Measurements from ENCODE around the gene ZNF280D. TPM values are rescaled to one million over a fixed set of nuclear protein-coding genes. Genes with fewer than 3 reads are reported as not detected.

The ZNF280D gene
- total RNA-seq, 1 experiment from 2014 or later = 48.0 TPM

DNA sequence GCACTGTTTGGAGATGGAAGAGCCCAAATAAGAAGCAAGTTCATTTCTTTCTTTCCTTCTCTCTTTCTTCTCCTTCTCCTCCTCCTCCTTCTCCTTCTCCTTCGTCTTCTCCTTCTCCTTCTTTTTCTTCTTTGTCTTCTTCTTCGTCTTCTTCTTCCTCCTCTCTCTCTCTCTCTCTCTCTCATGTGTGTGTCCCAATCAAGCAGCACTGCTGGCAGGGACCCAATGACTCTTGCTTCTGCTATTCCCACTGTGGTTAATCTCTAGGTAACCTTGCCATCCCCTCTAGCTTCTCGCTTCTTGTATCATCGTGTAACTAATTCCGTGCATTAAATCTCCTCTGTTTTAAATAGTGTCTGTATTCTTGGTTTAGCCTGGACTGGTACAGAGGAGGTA, 26.1 kb upstream of the ZNF280D start:
- H3K9ac ChIP-seq (ENCODE audit: low read length) = no peak overlapping the region
- H3K79me2 ChIP-seq (ENCODE audit: low read length) = no peaks in the 10 kb centered on the region
- no peaks in the 10 kb centered on the region for H4K20me1 ChIP-seq (ENCODE audit: insufficient read depth, low read depth, low read length)
- H3K9me3 ChIP-seq (ENCODE audit: low read length) = no peaks in the 10 kb centered on the region
- H3K4me3 ChIP-seq (ENCODE audit: low read length) = no peak overlapping the region
- H3K27me3 ChIP-seq (ENCODE audit: low read length) = no peaks in the 10 kb centered on the region
- no peak for DNase-seq
- no peak overlapping the region for H2AFZ ChIP-seq (ENCODE audit: low read length)
- no peaks in the 10 kb centered on the region for H3K9me2 ChIP-seq (replicated peaks; ENCODE audit: insufficient read depth, low read length)
- no peak overlapping the region for H3K4me2 ChIP-seq (ENCODE audit: low read depth, low read length, poor library complexity, severe bottlenecking)
- no peaks in the 10 kb centered on the region for H3K36me3 ChIP-seq (ENCODE audit: insufficient read depth, low read length)
- H3K27ac ChIP-seq (ENCODE audit: low read length) = no peak overlapping the region
- H3K4me1 ChIP-seq (ENCODE audit: low read length) = peaks cover 22% of the 10 kb centered on the region

DNA sequence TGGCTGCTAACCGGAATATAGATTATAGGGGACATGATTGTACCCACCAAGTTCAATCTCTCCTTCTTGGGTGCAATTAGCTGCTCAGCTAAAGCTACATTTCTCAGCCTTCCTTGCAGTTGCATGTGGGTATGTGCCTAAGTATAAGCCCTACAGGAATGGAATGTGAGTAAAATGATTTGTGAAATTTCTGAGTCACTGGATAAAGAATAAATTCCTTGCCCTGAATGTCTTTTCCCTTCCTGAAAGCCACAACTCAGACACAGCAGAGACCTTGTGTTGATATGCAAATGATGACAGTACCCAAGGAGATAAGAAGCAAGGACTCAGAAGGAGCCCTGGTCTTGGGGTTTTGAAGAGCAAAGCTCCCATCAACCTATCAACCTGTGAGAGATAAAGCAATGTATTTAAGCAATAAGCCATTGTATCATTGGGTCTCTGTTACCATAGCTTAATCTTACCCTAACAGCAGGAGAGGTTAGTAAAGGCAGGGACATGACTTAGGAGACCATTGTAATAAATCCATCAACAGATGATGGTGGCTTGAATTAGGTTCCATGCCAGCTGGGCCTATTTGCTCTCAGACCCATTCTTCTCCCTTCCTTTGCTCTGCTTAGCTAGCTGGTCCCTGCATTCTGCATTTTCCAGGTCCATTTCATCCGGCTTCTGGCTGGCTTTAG, 25.6 kb upstream of the ZNF280D start:
- H3K9me2 ChIP-seq (replicated peaks; ENCODE audit: insufficient read depth, low read length) = no peaks in the 10 kb centered on the region
- peaks cover 22% of the 10 kb centered on the region for H3K4me1 ChIP-seq (ENCODE audit: low read length)
- no peaks in the 10 kb centered on the region for H4K20me1 ChIP-seq (ENCODE audit: insufficient read depth, low read depth, low read length)
- H3K27ac ChIP-seq (ENCODE audit: low read length) = no peak overlapping the region
- H3K4me2 ChIP-seq (ENCODE audit: low read depth, low read length, poor library complexity, severe bottlenecking) = peak overlapping the region; percentile 43
- no peaks in the 10 kb centered on the region for H3K79me2 ChIP-seq (ENCODE audit: low read length)
- no peak overlapping the region for H3K4me3 ChIP-seq (ENCODE audit: low read length)
- no peak for DNase-seq
- no peaks in the 10 kb centered on the region for H3K9me3 ChIP-seq (ENCODE audit: low read length)
- H3K9ac ChIP-seq (ENCODE audit: low read length) = no peak overlapping the region
- no peak overlapping the region for H2AFZ ChIP-seq (ENCODE audit: low read length)
- no peaks in the 10 kb centered on the region for H3K36me3 ChIP-seq (ENCODE audit: insufficient read depth, low read length)
- no peaks in the 10 kb centered on the region for H3K27me3 ChIP-seq (ENCODE audit: low read length)

DNA sequence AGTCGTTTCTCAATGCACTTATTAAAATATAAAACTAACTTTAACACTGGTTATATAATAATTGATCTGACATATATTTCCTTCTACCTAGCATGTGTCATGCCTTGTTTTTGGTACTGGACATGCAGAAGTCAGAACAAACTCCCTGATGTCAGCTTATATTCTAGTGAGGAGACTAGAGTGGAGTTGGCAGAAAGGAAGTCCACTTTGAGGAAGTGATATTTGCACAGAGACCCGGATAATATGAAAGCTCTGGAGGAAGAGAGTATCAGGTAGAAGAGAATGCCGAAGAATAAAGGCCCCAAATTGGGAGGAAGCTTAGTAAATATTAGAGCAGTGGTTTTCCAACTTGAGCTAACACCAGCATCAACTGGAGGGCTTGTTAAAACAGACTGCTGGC, 24.6 kb upstream of the ZNF280D start:
- no peaks in the 10 kb centered on the region for H3K79me2 ChIP-seq (ENCODE audit: low read length)
- H3K36me3 ChIP-seq (ENCODE audit: insufficient read depth, low read length) = no peaks in the 10 kb centered on the region
- H3K9me2 ChIP-seq (replicated peaks; ENCODE audit: insufficient read depth, low read length) = no peaks in the 10 kb centered on the region
- peaks cover 22% of the 10 kb centered on the region for H3K4me1 ChIP-seq (ENCODE audit: low read length)
- no peaks in the 10 kb centered on the region for H4K20me1 ChIP-seq (ENCODE audit: insufficient read depth, low read depth, low read length)
- H3K4me2 ChIP-seq (ENCODE audit: low read depth, low read length, poor library complexity, severe bottlenecking) = peak overlapping the region; percentile 43
- H3K27ac ChIP-seq (ENCODE audit: low read length) = no peak overlapping the region
- peak overlapping the region; percentile 91 for H2AFZ ChIP-seq (ENCODE audit: low read length)
- no peaks in the 10 kb centered on the region for H3K27me3 ChIP-seq (ENCODE audit: low read length)
- no peak overlapping the region for H3K4me3 ChIP-seq (ENCODE audit: low read length)
- no peaks in the 10 kb centered on the region for H3K9me3 ChIP-seq (ENCODE audit: low read length)
- no peak overlapping the region for H3K9ac ChIP-seq (ENCODE audit: low read length)
- DNase-seq = peak; percentile 70

DNA sequence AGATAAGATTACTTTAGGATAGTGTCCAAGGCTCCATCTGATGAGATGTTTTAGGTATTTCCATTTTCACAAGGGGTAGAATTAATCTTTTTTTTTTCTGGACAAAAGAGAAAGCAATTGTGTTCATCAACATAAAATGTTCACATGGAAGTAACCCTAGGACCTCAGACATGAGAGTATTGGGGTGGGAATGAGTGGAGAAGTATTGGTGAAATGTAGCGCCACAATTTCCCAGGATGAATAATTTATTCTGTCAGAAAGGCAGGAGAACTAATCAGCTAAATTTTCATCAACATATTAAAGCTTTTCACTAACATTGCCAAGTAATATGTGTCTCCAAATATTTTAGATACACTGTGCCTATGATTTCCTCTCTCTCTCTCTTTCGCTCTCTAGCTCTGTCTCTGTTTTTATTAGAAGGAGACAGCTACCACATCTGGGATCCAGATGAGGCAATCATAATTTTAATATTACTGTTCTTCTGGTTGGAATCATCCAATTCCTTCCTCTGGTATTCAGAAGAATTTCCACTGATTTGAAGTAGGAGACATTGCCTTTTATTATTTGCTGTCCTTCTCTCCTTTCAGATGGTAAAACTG, 21.6 kb upstream of the ZNF280D start:
- no peak for DNase-seq
- Histone ChIP-seq H3K4me3 (ENCODE audit: low read length) (no peak overlapping the region), H3K4me2 (ENCODE audit: low read depth, low read length, poor library complexity, severe bottlenecking) (no peak overlapping the region), H4K20me1 (ENCODE audit: insufficient read depth, low read depth, low read length) (no peaks in the 10 kb centered on the region), H2AFZ (ENCODE audit: low read length) (no peak overlapping the region), H3K9me3 (ENCODE audit: low read length) (no peaks in the 10 kb centered on the region), H3K27ac (ENCODE audit: low read length) (no peak overlapping the region), H3K9me2 (replicated peaks; ENCODE audit: insufficient read depth, low read length) (no peaks in the 10 kb centered on the region), H3K4me1 (ENCODE audit: low read length) (peaks cover 21% of the 10 kb centered on the region), H3K9ac (ENCODE audit: low read length) (no peak overlapping the region), H3K36me3 (ENCODE audit: insufficient read depth, low read length) (no peaks in the 10 kb centered on the region), H3K27me3 (ENCODE audit: low read length) (no peaks in the 10 kb centered on the region), H3K79me2 (ENCODE audit: low read length) (no peaks in the 10 kb centered on the region)

DNA sequence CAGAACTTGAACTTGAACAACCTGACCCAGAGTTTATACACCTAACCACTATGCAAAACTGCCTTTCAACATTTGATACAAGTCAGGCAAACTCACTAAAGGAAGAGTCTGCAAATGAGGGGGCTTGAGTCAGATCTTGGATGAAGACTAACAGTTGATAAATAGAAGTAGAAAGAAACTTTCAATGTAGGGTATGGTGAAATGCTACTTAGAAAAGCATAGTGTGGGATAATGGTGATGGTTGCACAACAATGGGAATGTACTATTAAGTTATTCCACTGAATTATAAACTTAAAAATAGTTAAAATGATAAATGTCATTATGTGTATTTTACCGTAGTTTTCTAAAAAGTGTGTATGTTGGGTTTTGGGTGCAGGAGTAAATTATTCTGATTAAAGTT, 19.7 kb upstream of the ZNF280D start:
- Histone ChIP-seq H3K27ac (ENCODE audit: low read length) (no peak overlapping the region), H3K9me3 (ENCODE audit: low read length) (no peaks in the 10 kb centered on the region), H3K9ac (ENCODE audit: low read length) (no peak overlapping the region), H3K4me3 (ENCODE audit: low read length) (no peak overlapping the region), H3K27me3 (ENCODE audit: low read length) (no peaks in the 10 kb centered on the region), H3K36me3 (ENCODE audit: insufficient read depth, low read length) (no peaks in the 10 kb centered on the region), H3K4me1 (ENCODE audit: low read length) (peaks cover 4% of the 10 kb centered on the region), H3K79me2 (ENCODE audit: low read length) (no peaks in the 10 kb centered on the region), H3K4me2 (ENCODE audit: low read depth, low read length, poor library complexity, severe bottlenecking) (no peak overlapping the region), H3K9me2 (replicated peaks; ENCODE audit: insufficient read depth, low read length) (no peaks in the 10 kb centered on the region), H2AFZ (ENCODE audit: low read length) (no peak overlapping the region), H4K20me1 (ENCODE audit: insufficient read depth, low read depth, low read length) (no peaks in the 10 kb centered on the region)
- DNase-seq = no peak

DNA sequence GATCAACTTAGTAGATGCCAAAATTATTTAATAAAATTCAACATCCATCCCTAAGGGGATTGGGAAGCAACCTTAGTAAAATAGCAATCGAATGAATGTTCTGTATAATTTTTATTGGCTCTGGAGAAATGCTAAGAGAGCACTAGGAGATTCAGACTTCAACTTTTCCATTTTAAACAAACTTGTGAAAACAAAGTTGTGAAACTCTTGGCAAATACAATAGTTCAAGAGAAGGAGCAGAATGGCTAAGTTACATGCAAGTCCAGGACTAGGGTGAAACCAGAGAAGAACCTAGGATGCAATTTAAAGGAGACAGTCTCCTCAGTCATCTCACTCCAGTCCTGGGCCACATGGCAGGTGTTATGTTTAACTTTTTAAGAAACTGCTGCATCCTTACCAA, 16.7 kb upstream of the ZNF280D start:
- no peaks in the 10 kb centered on the region for H4K20me1 ChIP-seq (ENCODE audit: insufficient read depth, low read depth, low read length)

DNA sequence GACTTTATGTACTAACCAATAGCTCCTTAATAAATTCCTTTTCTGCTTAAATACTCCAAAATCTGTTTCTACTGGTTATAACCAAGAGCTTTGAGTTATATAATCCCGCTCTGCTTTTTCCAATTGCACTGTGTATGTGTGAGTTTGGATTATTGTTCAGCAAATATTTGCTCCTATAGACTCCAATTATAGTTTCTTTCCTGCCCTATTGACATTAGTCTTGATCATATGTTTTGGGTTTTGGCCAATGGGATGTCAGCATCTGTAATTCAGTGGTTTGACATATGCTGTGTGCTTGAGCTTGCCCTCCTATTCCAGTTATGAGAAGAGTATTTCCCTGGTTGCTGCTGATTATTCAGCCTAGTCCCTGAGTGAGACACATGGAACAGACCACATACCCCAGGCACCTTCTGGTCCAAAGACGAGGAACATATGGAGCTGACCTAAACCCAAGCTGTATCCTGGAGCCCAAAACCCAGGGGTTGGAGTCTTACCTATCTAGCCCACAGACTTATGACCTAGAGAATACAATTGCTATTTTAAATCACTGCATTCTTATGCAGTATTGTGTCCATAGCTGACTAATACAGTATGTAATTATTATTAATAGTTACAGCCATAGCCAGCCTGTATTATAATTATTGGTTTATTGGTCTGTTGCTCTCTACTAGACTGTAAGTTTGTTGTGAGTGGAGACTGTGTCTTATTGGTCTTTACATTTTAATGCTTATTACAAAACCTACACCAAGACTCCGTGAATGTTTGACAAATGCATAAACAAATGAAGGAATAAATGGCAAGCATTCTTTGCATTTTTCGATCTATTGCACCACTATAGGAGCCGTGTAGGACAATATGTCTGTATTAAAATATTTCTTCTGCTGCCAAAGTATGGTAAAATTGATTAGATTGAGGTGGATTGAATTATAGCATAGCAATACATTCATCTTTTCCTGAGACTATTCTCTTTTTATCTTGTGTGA, 11.7 kb upstream of the ZNF280D start:
- no peak overlapping the region for H2AFZ ChIP-seq (ENCODE audit: low read length)
- H3K4me2 ChIP-seq (ENCODE audit: low read depth, low read length, poor library complexity, severe bottlenecking) = no peak overlapping the region
- no peak for DNase-seq
- no peaks in the 10 kb centered on the region for H3K36me3 ChIP-seq (ENCODE audit: insufficient read depth, low read length)
- H3K79me2 ChIP-seq (ENCODE audit: low read length) = no peaks in the 10 kb centered on the region
- no peaks in the 10 kb centered on the region for H3K9me2 ChIP-seq (replicated peaks; ENCODE audit: insufficient read depth, low read length)
- no peaks in the 10 kb centered on the region; the same call in 1 of the 2 replicates for H3K27me3 ChIP-seq (ENCODE audit: low read length)
- peaks cover 7% of the 10 kb centered on the region for H3K4me1 ChIP-seq (ENCODE audit: low read length)
- H3K9me3 ChIP-seq (ENCODE audit: low read length) = no peaks in the 10 kb centered on the region
- H3K9ac ChIP-seq (ENCODE audit: low read length) = no peak overlapping the region
- no peak overlapping the region for H3K27ac ChIP-seq (ENCODE audit: low read length)
- no peaks in the 10 kb centered on the region for H4K20me1 ChIP-seq (ENCODE audit: insufficient read depth, low read depth, low read length)
- no peak overlapping the region for H3K4me3 ChIP-seq (ENCODE audit: low read length)

More for the DNA sequence above, 16.7 kb upstream of the ZNF280D start:
- no peaks in the 10 kb centered on the region for H3K9me2 ChIP-seq (replicated peaks; ENCODE audit: insufficient read depth, low read length)
- no peaks in the 10 kb centered on the region; the same call in 1 of the 2 replicates for H3K27me3 ChIP-seq (ENCODE audit: low read length)
- peaks cover 7% of the 10 kb centered on the region for H3K4me1 ChIP-seq (ENCODE audit: low read length)
- H3K79me2 ChIP-seq (ENCODE audit: low read length) = no peaks in the 10 kb centered on the region
- H3K4me3 ChIP-seq (ENCODE audit: low read length) = no peak overlapping the region
- no peak overlapping the region for H3K9ac ChIP-seq (ENCODE audit: low read length)
- H2AFZ ChIP-seq (ENCODE audit: low read length) = no peak overlapping the region
- H3K36me3 ChIP-seq (ENCODE audit: insufficient read depth, low read length) = no peaks in the 10 kb centered on the region
- H3K4me2 ChIP-seq (ENCODE audit: low read depth, low read length, poor library complexity, severe bottlenecking) = no peak overlapping the region
- H3K27ac ChIP-seq (ENCODE audit: low read length) = no peak overlapping the region
- H3K9me3 ChIP-seq (ENCODE audit: low read length) = no peaks in the 10 kb centered on the region
- no peak for DNase-seq

DNA sequence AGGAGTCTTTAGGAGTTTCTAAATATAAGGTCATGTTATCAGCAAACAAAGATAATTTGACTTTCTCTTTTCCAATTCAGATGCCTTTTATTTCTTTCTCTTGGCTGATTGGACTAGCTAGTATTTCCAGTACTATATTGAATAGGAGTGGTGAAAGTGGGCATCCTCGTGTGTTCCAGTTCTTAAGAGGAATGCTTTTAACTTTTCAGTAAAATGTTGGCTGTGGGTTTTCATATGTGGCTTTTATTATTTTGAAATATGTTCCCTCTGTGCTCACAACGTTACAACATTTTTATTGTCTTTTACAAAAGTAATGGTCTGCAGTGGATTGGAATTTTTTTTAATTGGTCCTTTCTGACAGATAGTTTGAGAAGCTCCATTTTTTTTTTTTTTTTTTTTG, 8.2 kb upstream of the ZNF280D start:
- H3K36me3 ChIP-seq (ENCODE audit: insufficient read depth, low read length) = no peaks in the 10 kb centered on the region
- no peak for DNase-seq
- no peak overlapping the region for H3K27ac ChIP-seq (ENCODE audit: low read length)
- H3K4me2 ChIP-seq (ENCODE audit: low read depth, low read length, poor library complexity, severe bottlenecking) = no peak overlapping the region
- H3K9ac ChIP-seq (ENCODE audit: low read length) = no peak overlapping the region
- H3K4me3 ChIP-seq (ENCODE audit: low read length) = no peak overlapping the region
- H3K4me1 ChIP-seq (ENCODE audit: low read length) = peaks cover 7% of the 10 kb centered on the region
- H4K20me1 ChIP-seq (ENCODE audit: insufficient read depth, low read depth, low read length) = no peaks in the 10 kb centered on the region
- no peaks in the 10 kb centered on the region for H3K9me2 ChIP-seq (replicated peaks; ENCODE audit: insufficient read depth, low read length)
- no peaks in the 10 kb centered on the region for H3K9me3 ChIP-seq (ENCODE audit: low read length)
- H2AFZ ChIP-seq (ENCODE audit: low read length) = no peak overlapping the region
- H3K27me3 ChIP-seq (ENCODE audit: low read length) = no peaks in the 10 kb centered on the region; the same call in 1 of the 2 replicates
- no peaks in the 10 kb centered on the region for H3K79me2 ChIP-seq (ENCODE audit: low read length)

All from Karpas-422 (cell line).